GM21526 (cell line): Measurements from ENCODE around the gene SYNGR3.
A peak's percentile ranks its signal among the peaks of the same experiment; 100 is the strongest.
"Not testable (repeated sequence)": the region's sequence is repeated elsewhere in the genome, so short reads cannot be mapped to it uniquely, and the experiment has no call there.

ENCODE experiments used
- ATAC-seq: cut with Tn5 transposase; IDR thresholded peaks from one replicate; pipeline ENCODE4 v1.9.1; 2021; ENCODE audit warnings: moderate library complexity; ENCODE audit not compliant: unreplicated experiment, low FRiP score

The SYNGR3 gene

GRCh38 chr16:1958715-1959268 lies 31.0 kb upstream of the SYNGR3 start:
- no peak for ATAC-seq

- peak; percentile 55 for ATAC-seq
Measured at GRCh38 chr16:1959269-1960039, 30.3 kb upstream of the SYNGR3 start, which contains the start of gene NDUFB10. NDUFB10 (plus strand) TSS chr16:1959538; CDS start chr16:1959625, 87 bp downstream.

- ATAC-seq = no peak
Measured at GRCh38 chr16:1960665-1961630, 28.8 kb upstream of the SYNGR3 start.

- ATAC-seq = no peak
Measured at GRCh38 chr16:1961651-1962067, 28.1 kb upstream of the SYNGR3 start.

GRCh38 chr16:1962161-1963153 lies 27.3 kb upstream of the SYNGR3 start:
- ATAC-seq = not testable (repeated sequence)

- ATAC-seq = no peak
Measured at GRCh38 chr16:1963806-1964505, 25.8 kb upstream of the SYNGR3 start.

- peak; percentile 60 for ATAC-seq
Measured at GRCh38 chr16:1964506-1965395, 25.0 kb upstream of the SYNGR3 start, which contains the start of gene RPS2. RPS2 (minus strand) TSS chr16:1964826; CDS start chr16:1964625, 201 bp downstream.

GRCh38 chr16:1965396-1966001 lies 24.3 kb upstream of the SYNGR3 start:
- no peak for ATAC-seq

GRCh38 chr16:1966460-1966859 lies 23.3 kb upstream of the SYNGR3 start, which contains the start of gene RNF151:
RNF151 (plus strand) TSS chr16:1966856; CDS start chr16:1966882, 26 bp downstream.
- no peak for ATAC-seq

- ATAC-seq = no peak
Measured at GRCh38 chr16:1968146-1968953, 21.4 kb upstream of the SYNGR3 start.

GRCh38 chr16:1971796-1972489 lies 17.8 kb upstream of the SYNGR3 start, which contains the start of gene TBL3:
TBL3 (plus strand) TSS chr16:1972053; CDS start chr16:1972165, 112 bp downstream.
- peak; percentile 64 for ATAC-seq

- ATAC-seq = no peak
Measured at GRCh38 chr16:1972490-1972877, 17.3 kb upstream of the SYNGR3 start.

- no peak for ATAC-seq
Measured at GRCh38 chr16:1973461-1974156, 16.2 kb upstream of the SYNGR3 start.

GRCh38 chr16:1974157-1975070 lies 15.4 kb upstream of the SYNGR3 start:
- ATAC-seq = no peak
